Fibroblast of lung (primary cell): ENCODE data around the gene CHTOP. TPM values are rescaled to one million over a fixed set of nuclear protein-coding genes. Genes with fewer than 3 reads are reported as not detected.

Experiments used
- DNase-seq, 2 donors: peaks; one replicate each; pipeline versions ENCODE4 v3.0.0 to v3.0.0-alpha.2; 2010; ENCODE audit warnings: low read depth in 2 of 2
- H2AFZ ChIP-seq: 2 replicates; pipeline ENCODE4 v1.5.1; 2012; ENCODE audit warnings: low read length, control low read depth, inconsistent platforms
- H3K27ac ChIP-seq: 2 replicates; pipeline ENCODE4 v1.5.1; 2011; ENCODE audit warnings: low read length, control low read depth; ENCODE audit not compliant: insufficient read depth
- H3K27me3 ChIP-seq: 2 replicates; pipeline ENCODE4 v1.5.1; 2011; ENCODE audit warnings: mild to moderate bottlenecking, low read length; ENCODE audit not compliant: control insufficient read depth, insufficient read depth
- H3K36me3 ChIP-seq: 2 replicates; pipeline ENCODE4 v1.5.1; 2011; ENCODE audit warnings: low read length; ENCODE audit not compliant: control insufficient read depth, insufficient read depth
- H3K4me1 ChIP-seq: 2 replicates; pipeline ENCODE4 v1.5.1; 2011; ENCODE audit warnings: low read length; ENCODE audit not compliant: control insufficient read depth, insufficient read depth; ENCODE audit errors: extremely low read depth
- H3K4me2 ChIP-seq: 2 replicates; pipeline ENCODE4 v1.5.1; 2011; ENCODE audit warnings: low read length, control low read depth; ENCODE audit not compliant: insufficient read depth; ENCODE audit errors: extremely low read depth
- H3K4me3 ChIP-seq, 4 experiments: fragments of 200-600 bp in 1 of 4; sonication (generic) in 1 of 4; replicated peaks in 1 of 4; 2 replicates each; pipeline ENCODE4 v1.5.1; 2011 to 2016; ENCODE audit warnings: low read length in 4 of 4, low read depth in 3 of 4, mild to moderate bottlenecking in 3 of 4, control low read depth in 2 of 4, inconsistent platforms in 1 of 4, mixed read lengths in 1 of 4; ENCODE audit not compliant: insufficient read depth in 1 of 4; ENCODE audit errors: control extremely low read depth in 1 of 4
- H3K79me2 ChIP-seq: 2 replicates; pipeline ENCODE4 v1.5.1; 2012; ENCODE audit warnings: mild to moderate bottlenecking, low read length, inconsistent platforms; ENCODE audit not compliant: control insufficient read depth, insufficient read depth
- H3K9ac ChIP-seq: 2 replicates; pipeline ENCODE4 v1.5.1; 2011; ENCODE audit warnings: mild to moderate bottlenecking, low read length, control low read depth; ENCODE audit not compliant: insufficient read depth
- H3K9me3 ChIP-seq: 2 replicates; pipeline ENCODE4 v1.5.1; 2012; ENCODE audit warnings: low read depth, low read length; ENCODE audit not compliant: control insufficient read depth, insufficient read depth
- H4K20me1 ChIP-seq: 2 replicates; pipeline ENCODE4 v1.5.1; 2011; ENCODE audit warnings: low read length; ENCODE audit not compliant: control insufficient read depth, insufficient read depth; ENCODE audit errors: extremely low read depth
- EZH2 ChIP-seq: IDR thresholded peaks from 2 replicates; pipeline ENCODE4 v1.5.1; 2012; ENCODE audit warnings: low read length, control low read depth, mild to moderate bottlenecking; ENCODE audit errors: missing control alignments
- polyA plus RNA-seq, 2 donors: library from polyadenylated mRNA; depleted of rRNA in 1 of 2; stranded (reverse) in 1 of 2; unstranded in 1 of 2; fragments of >200 nt; gene quantifications; 2 replicates each; pipeline ENCODE4 v1.2.1, GENCODE V29; 2011 to 2012; ENCODE audit warnings: missing spikeins in 1 of 2
- total RNA-seq: library from RNA; depleted of rRNA; stranded (reverse); fragments of >200 nt; gene quantifications from 2 replicates; pipeline ENCODE4 v1.2.1, GENCODE V29; 2014
- TF ChIP-seq, protein P1 (sequence below), 2 donors: IDR thresholded peaks in 1 of 2; conservative IDR thresholded peaks in 1 of 2; 1 replicate in 1 of 2; 2 replicates in 1 of 2; pipeline ENCODE4 v1.5.1; 2011 to 2012; ENCODE audit warnings: low read length in 2 of 2, control low read depth in 1 of 2, inconsistent platforms in 1 of 2, low read depth in 1 of 2, mild to moderate bottlenecking in 1 of 2

Gene CHTOP
- total and polyA plus RNA-seq, 2 donors (not counting 1 experiment from before 2014, with no cell fraction given) = 34.0 to 47.6 TPM

DNA sequence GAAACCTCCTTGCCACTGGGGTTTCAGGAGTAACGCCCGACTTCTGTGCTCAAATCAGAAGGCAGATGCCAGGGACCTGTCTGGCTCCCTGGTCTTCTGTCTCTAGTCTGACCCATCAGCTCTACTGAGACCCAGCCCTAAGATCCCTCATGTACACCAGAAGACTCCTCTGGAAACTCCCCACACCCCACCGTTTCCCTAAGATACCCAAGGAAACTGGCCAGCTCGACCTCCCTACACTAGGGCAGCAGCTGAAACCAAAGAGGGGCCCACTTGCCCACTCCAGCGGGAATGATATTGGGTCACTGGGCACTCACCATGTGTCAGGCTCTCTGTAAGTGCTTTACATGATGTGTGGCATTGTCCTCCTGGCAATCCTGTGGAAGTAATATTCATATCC is 20.5 kb upstream of the CHTOP start:
- Histone ChIP-seq H4K20me1 (no peaks in the 10 kb centered on the region), H3K27ac (no peak overlapping the region), H3K4me3 (peak overlapping the region in 3 of 4 experiments; percentile 87 to 92 (median 88)), H3K4me2 (peak overlapping the region; percentile 60), H3K36me3 (peaks cover under 1% of the 10 kb centered on the region), H2AFZ (no peak overlapping the region), H3K27me3 (no peaks in the 10 kb centered on the region), H3K79me2 (peaks cover 49% of the 10 kb centered on the region), H3K4me1 (peaks cover 21% of the 10 kb centered on the region), H3K9me3 (no peaks in the 10 kb centered on the region), H3K9ac (peak overlapping the region; percentile 4)
- no peak for DNase-seq
- no peak for TF ChIP-seq EZH2
- TF ChIP-seq, protein P1, sequence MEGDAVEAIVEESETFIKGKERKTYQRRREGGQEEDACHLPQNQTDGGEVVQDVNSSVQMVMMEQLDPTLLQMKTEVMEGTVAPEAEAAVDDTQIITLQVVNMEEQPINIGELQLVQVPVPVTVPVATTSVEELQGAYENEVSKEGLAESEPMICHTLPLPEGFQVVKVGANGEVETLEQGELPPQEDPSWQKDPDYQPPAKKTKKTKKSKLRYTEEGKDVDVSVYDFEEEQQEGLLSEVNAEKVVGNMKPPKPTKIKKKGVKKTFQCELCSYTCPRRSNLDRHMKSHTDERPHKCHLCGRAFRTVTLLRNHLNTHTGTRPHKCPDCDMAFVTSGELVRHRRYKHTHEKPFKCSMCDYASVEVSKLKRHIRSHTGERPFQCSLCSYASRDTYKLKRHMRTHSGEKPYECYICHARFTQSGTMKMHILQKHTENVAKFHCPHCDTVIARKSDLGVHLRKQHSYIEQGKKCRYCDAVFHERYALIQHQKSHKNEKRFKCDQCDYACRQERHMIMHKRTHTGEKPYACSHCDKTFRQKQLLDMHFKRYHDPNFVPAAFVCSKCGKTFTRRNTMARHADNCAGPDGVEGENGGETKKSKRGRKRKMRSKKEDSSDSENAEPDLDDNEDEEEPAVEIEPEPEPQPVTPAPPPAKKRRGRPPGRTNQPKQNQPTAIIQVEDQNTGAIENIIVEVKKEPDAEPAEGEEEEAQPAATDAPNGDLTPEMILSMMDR (conservative IDR thresholded peaks at IDR 0.05 in 1 of 2, IDR thresholded peaks at IDR 0.05 in 1 of 2; ENCODE audit: low read depth in 1 of 2, low read length in 2 of 2) = no peak

DNA sequence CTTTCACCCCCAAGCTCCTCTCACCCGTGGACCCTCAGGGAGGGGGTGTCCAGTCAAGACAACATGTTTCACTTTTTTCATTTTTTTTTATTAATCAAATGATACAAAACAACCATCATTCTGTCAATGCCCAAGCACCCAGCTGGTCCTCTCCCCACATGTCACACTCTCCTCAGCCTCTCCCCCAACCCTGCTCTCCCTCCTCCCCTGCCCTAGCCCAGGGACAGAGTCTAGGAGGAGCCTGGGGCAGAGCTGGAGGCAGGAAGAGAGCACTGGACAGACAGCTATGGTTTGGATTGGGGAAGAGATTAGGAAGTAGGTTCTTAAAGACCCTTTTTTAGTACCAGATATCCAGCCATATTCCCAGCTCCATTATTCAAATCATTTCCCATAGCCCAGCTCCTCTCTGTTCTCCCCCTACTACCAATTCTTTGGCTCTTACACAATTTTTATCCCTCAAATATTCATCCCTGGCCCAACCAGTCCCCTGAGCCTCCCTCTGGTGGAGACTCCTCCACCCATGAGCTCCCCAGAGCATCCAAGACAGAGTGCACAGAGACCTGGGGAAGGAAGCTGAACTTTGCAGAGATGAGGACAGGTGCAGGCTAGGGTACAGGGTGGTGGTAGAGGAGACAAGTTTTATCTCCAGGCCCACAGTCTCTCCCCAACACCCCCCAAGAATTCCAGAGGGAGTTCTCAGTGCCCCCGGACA is 19.5 kb upstream of the CHTOP start:
- Histone ChIP-seq H3K36me3 (peaks cover 3% of the 10 kb centered on the region), H4K20me1 (no peaks in the 10 kb centered on the region), H3K4me3 (no peak overlapping the region), H3K4me1 (peaks cover 18% of the 10 kb centered on the region), H3K27me3 (no peaks in the 10 kb centered on the region), H3K27ac (no peak overlapping the region), H3K4me2 (no peak overlapping the region), H3K9ac (no peak overlapping the region), H3K9me3 (no peaks in the 10 kb centered on the region), H2AFZ (no peak overlapping the region), H3K79me2 (peaks cover 39% of the 10 kb centered on the region)
- no peak for DNase-seq
- no peak for TF ChIP-seq EZH2
- TF ChIP-seq, protein P1 (conservative IDR thresholded peaks at IDR 0.05 in 1 of 2, IDR thresholded peaks at IDR 0.05 in 1 of 2; ENCODE audit: low read depth in 1 of 2, low read length in 2 of 2) = peak; percentile 14 to 17

DNA sequence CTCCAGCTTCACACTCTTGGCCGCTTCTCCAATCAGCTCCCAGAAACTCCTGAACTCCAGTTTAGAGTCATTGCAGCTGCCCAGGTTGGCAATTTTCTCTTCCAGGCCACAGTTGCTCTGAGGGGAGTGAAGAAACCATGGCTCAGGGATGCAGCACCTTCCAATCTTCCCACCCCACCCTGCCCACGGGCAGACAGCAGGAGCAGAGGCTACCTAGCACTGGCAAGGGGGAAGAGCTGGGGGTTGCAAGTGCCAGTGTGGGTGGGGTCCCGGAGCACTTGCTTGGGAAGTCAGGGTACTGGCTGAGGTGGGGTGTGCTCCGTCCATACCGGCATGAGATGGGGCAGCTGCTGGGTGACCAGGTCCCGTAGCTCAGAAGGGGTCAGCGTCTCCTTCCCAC is 19.0 kb upstream of the CHTOP start:
- Histone ChIP-seq H3K27ac (no peak overlapping the region), H3K4me3 (no peak overlapping the region), H3K79me2 (peaks cover 34% of the 10 kb centered on the region), H4K20me1 (no peaks in the 10 kb centered on the region), H2AFZ (no peak overlapping the region), H3K9ac (no peak overlapping the region), H3K36me3 (peaks cover 3% of the 10 kb centered on the region), H3K27me3 (no peaks in the 10 kb centered on the region), H3K4me2 (no peak overlapping the region), H3K4me1 (peaks cover 15% of the 10 kb centered on the region), H3K9me3 (no peaks in the 10 kb centered on the region)
- DNase-seq = no peak
- TF ChIP-seq EZH2 = no peak
- TF ChIP-seq, protein P1 (conservative IDR thresholded peaks at IDR 0.05 in 1 of 2, IDR thresholded peaks at IDR 0.05 in 1 of 2; ENCODE audit: low read depth in 1 of 2, low read length in 2 of 2) = no peak
